Measurements from ENCODE around the gene MBD3L1. TPM values are rescaled to one million over a fixed set of nuclear protein-coding genes. Genes with fewer than 3 reads are reported as not detected.

MBD3L1 gene
- not detected for polyA plus RNA-seq (2012; ENCODE audit: insufficient read depth, insufficient read length, low read depth)

- Histone ChIP-seq H3K9me3 (no peaks in the 10 kb centered on the region), H3K27me3 (no peaks in the 10 kb centered on the region), H3K4me3 (ENCODE audit: low read depth, low read length) (peak within 1 kb of the TSS; percentile 63), H3K36me3 (no peaks in the 10 kb centered on the region), H3K4me1 (no peaks in the 10 kb centered on the region)
- TF ChIP-seq CTCF (IDR thresholded peaks at IDR 0.05; ENCODE audit: low read depth, low read length), result no peak
- peak; percentile 98 for DNase-seq
Measured at GRCh38 chr19:8832132-8833021, at the start of gene MBD3L1, which contains the start of gene ZNF558. Gene MBD3L1, plus strand, starts transcription at chr19:8832377. Its CDS starts 10,302 bp downstream, at chr19:8842679. Gene ZNF558, minus strand, starts transcription at chr19:8832304. Its CDS starts 9,645 bp downstream, at chr19:8822659.

GRCh38 chr19:8794823-8795222 lies 37.4 kb upstream of the MBD3L1 start:
- H3K9me3 ChIP-seq, result no peaks in the 10 kb centered on the region
- H3K4me3 ChIP-seq (ENCODE audit: low read depth, low read length), result no peak overlapping the region
- no peaks in the 10 kb centered on the region for H3K27me3 ChIP-seq
- no peaks in the 10 kb centered on the region for H3K4me1 ChIP-seq
- TF ChIP-seq CTCF (IDR thresholded peaks at IDR 0.05; ENCODE audit: low read depth, low read length), result no peak
- H3K36me3 ChIP-seq, result no peaks in the 10 kb centered on the region
- no peak for DNase-seq

- no peak for TF ChIP-seq CTCF (IDR thresholded peaks at IDR 0.05; ENCODE audit: low read depth, low read length)
- H3K4me1 ChIP-seq, result no peaks in the 10 kb centered on the region
- no peaks in the 10 kb centered on the region for H3K27me3 ChIP-seq
- H3K9me3 ChIP-seq, result peaks cover 6% of the 10 kb centered on the region
- DNase-seq, result no peak
- H3K4me3 ChIP-seq (ENCODE audit: low read depth, low read length), result no peak overlapping the region
- H3K36me3 ChIP-seq, result no peaks in the 10 kb centered on the region
Measured at GRCh38 chr19:8806661-8807060, 25.5 kb upstream of the MBD3L1 start.

GRCh38 chr19:8811315-8812172 lies 20.6 kb upstream of the MBD3L1 start:
- no peak for DNase-seq

GRCh38 chr19:8814176-8814575 lies 18.0 kb upstream of the MBD3L1 start:
- peaks cover 6% of the 10 kb centered on the region for H3K9me3 ChIP-seq
- no peaks in the 10 kb centered on the region for H3K4me1 ChIP-seq
- no peak for TF ChIP-seq CTCF (IDR thresholded peaks at IDR 0.05; ENCODE audit: low read depth, low read length)
- no peaks in the 10 kb centered on the region for H3K36me3 ChIP-seq
- H3K27me3 ChIP-seq, result no peaks in the 10 kb centered on the region
- H3K4me3 ChIP-seq (ENCODE audit: low read depth, low read length), result no peak overlapping the region
- DNase-seq, result no peak

More at GRCh38 chr19:8811315-8812172, 20.6 kb upstream of the MBD3L1 start:
- no peaks in the 10 kb centered on the region for H3K36me3 ChIP-seq
- no peaks in the 10 kb centered on the region for H3K4me1 ChIP-seq
- no peaks in the 10 kb centered on the region for H3K27me3 ChIP-seq
- no peak overlapping the region for H3K4me3 ChIP-seq (ENCODE audit: low read depth, low read length)
- no peak for TF ChIP-seq CTCF (IDR thresholded peaks at IDR 0.05; ENCODE audit: low read depth, low read length)
- peaks cover 6% of the 10 kb centered on the region for H3K9me3 ChIP-seq
